Stimulated activated CD4-positive, alpha-beta T cell treated with anti-CD3 and anti-CD28 coated beads, Interleukin-1b, Interleukin-23, amount 100 ng/mL, for 4 hours (primary cell): ENCODE results near the gene PUSL1.

Source experiments
- DNase-seq, 2 donors: peaks; one replicate each; pipeline ENCODE4 v3.0.0-alpha.2; 2020; ENCODE audit warnings: low read depth in 2 of 2

The PUSL1 gene

GRCh38 chr1:1279028-1279427, 29.4 kb upstream of the PUSL1 start:
- DNase-seq: no peak

- DNase-seq: no peak
Measured at GRCh38 chr1:1280782-1281481, 27.5 kb upstream of the PUSL1 start.

GRCh38 chr1:1281533-1282321, 26.7 kb upstream of the PUSL1 start:
- no peak for DNase-seq

GRCh38 chr1:1282998-1283397, 25.4 kb upstream of the PUSL1 start:
- no peak for DNase-seq

GRCh38 chr1:1283821-1284220, 24.6 kb upstream of the PUSL1 start:
- no peak for DNase-seq

- no peak for DNase-seq
Measured at GRCh38 chr1:1284221-1285101, 23.9 kb upstream of the PUSL1 start.

GRCh38 chr1:1285102-1285571, 23.3 kb upstream of the PUSL1 start:
- no peak for DNase-seq

- DNase-seq: no peak
Measured at GRCh38 chr1:1285611-1286311, 22.6 kb upstream of the PUSL1 start.

- no peak for DNase-seq
Measured at GRCh38 chr1:1286313-1287261, 21.8 kb upstream of the PUSL1 start.

GRCh38 chr1:1287288-1288110, 20.9 kb upstream of the PUSL1 start:
- DNase-seq: no peak

- peak; percentile 46 to 66 for DNase-seq
Measured at GRCh38 chr1:1290238-1290731, 18.1 kb upstream of the PUSL1 start.

GRCh38 chr1:1291023-1291528, 17.3 kb upstream of the PUSL1 start:
- no peak for DNase-seq

- peak; percentile 62 to 66 for DNase-seq
Measured at GRCh38 chr1:1291548-1292441, 16.6 kb upstream of the PUSL1 start.

GRCh38 chr1:1292442-1292779, 16.0 kb upstream of the PUSL1 start:
- no peak for DNase-seq

GRCh38 chr1:1292851-1293250, 15.5 kb upstream of the PUSL1 start:
- no peak for DNase-seq

GRCh38 chr1:1293263-1294249, 14.8 kb upstream of the PUSL1 start:
- DNase-seq: no peak
